A549 (cell line): ENCODE results near the gene LAPTM5. TPM values are rescaled to one million over a fixed set of nuclear protein-coding genes. Genes with fewer than 3 reads are reported as not detected.

Experiments used
- ATAC-seq, 2 experiments: fragments of 200-7000 bp in 1 of 2; fragments of >200 bp in 1 of 2; cut with Nextera tagmentation in 1 of 2; cut with Tn5 transposase in 1 of 2; 3 replicates each; pipeline versions ENCODE4 v1.8.0 to v1.9.1; 2018 to 2020; ENCODE audit warnings: mild to moderate bottlenecking in 1 of 2, moderate library complexity in 1 of 2
- CTCF ChIA-PET: fragments of 300-600 bp; sonication (Branson Sonifier 250); formaldehyde crosslinking; extraction: SDS; loops from one replicate; lab custom pipeline; 2021; ENCODE audit warnings: antibody characterized with exemption, inconsistent platforms; lab: Yijun Ruan, JAX
- POLR2A ChIA-PET: fragments of 350-600 bp; formaldehyde crosslinking; extraction: SDS; loops from one replicate; lab custom pipeline; 2021; ENCODE audit warnings: antibody characterized with exemption, inconsistent platforms; lab: Yijun Ruan, JAX
- DNase-seq, 2 experiments: peaks; one replicate each; pipeline versions ENCODE4 v3.0.0 to v3.0.0-alpha.2; 2011 to 2016; ENCODE audit warnings: low read depth in 1 of 2, low spot score in 1 of 2
- FAIRE-seq: peaks from 2 replicates; lab custom pipeline; 2011; peaks lifted over from hg19 to GRCh38; lab: Jason Lieb, UNC
- H3K27ac ChIP-seq, 2 experiments: fragments of >200 bp; sonication (Bioruptor Twin); formaldehyde crosslinking; 3 replicates each; pipeline ENCODE4 v1.5.1; 2016 to 2017
- H3K4me1 ChIP-seq: fragments of >200 bp; sonication (Bioruptor Twin); formaldehyde crosslinking; 3 replicates; pipeline ENCODE4 v1.6.1; 2016
- H3K4me2 ChIP-seq: fragments of >200 bp; sonication (Bioruptor Twin); formaldehyde crosslinking; 3 replicates; pipeline ENCODE4 v1.6.1; 2016
- H3K4me3 ChIP-seq: fragments of >200 bp; sonication (Bioruptor Twin); formaldehyde crosslinking; 3 replicates; pipeline ENCODE4 v1.5.1; 2016
- H3K9me3 ChIP-seq: fragments of >200 bp; sonication (Bioruptor Twin); formaldehyde crosslinking; 3 replicates; pipeline ENCODE4 v1.6.1; 2016
- BCL3 ChIP-seq: fragments of >200 bp; sonication (Bioruptor Twin); formaldehyde crosslinking; IDR thresholded peaks from 3 replicates; pipeline ENCODE4 v1.6.1; 2016
- CEBPB ChIP-seq, 2 experiments: fragments of >200 bp in 1 of 2; sonication (Bioruptor Twin) in 1 of 2; formaldehyde crosslinking in 1 of 2; IDR thresholded peaks; 2 replicates each; pipeline ENCODE4 v1.6.1; 2012 to 2016
- CHD2 ChIP-seq: fragments of 150-350 bp; IDR thresholded peaks from 2 replicates; pipeline ENCODE4 v1.6.1; 2014; ENCODE audit warnings: low read length; ENCODE audit not compliant: partially characterized antibody
- CTCF ChIP-seq: fragments of >200 bp; sonication (Bioruptor Twin); formaldehyde crosslinking; IDR thresholded peaks from 3 replicates; pipeline ENCODE4 v1.5.1; 2016
- EHF ChIP-seq: fragments of 250-450 bp; sonication (Bioruptor Pico); IDR thresholded peaks from 2 replicates; pipeline ENCODE4 v1.5.0; 2020; ENCODE audit warnings: mild to moderate bottlenecking
- ESRRA ChIP-seq: fragments of 150-350 bp; IDR thresholded peaks from 2 replicates; pipeline ENCODE4 v1.6.1; 2014; ENCODE audit warnings: mild to moderate bottlenecking, low read length, borderline replicate concordance
- HEYL ChIP-seq: fragments of 250-450 bp; sonication (Bioruptor Pico); IDR thresholded peaks from 2 replicates; pipeline ENCODE4 v1.8.0; 2021; ENCODE audit warnings: mild to moderate bottlenecking, moderate library complexity
- HMGXB4 ChIP-seq: fragments of 250-450 bp; sonication (Bioruptor Pico); IDR thresholded peaks from 2 replicates; pipeline ENCODE4 v1.5.0; 2021; ENCODE audit warnings: mild to moderate bottlenecking, moderate library complexity, borderline replicate concordance
- HOXA7 ChIP-seq: fragments of 250-450 bp; sonication (Bioruptor Pico); IDR thresholded peaks from 2 replicates; pipeline ENCODE4 v1.5.0; 2020; ENCODE audit warnings: mild to moderate bottlenecking, moderate library complexity
- HOXB13 ChIP-seq: fragments of 250-450 bp; sonication (Bioruptor Pico); IDR thresholded peaks from 2 replicates; pipeline ENCODE4 v1.5.0; 2020; ENCODE audit warnings: low read depth, mild to moderate bottlenecking, moderate library complexity
- JUNB ChIP-seq: fragments of >200 bp; sonication (Bioruptor Twin); formaldehyde crosslinking; IDR thresholded peaks from 2 replicates; pipeline ENCODE4 v1.6.1; 2016
- KDM1A ChIP-seq: fragments of 200-600 bp; sonication (generic); IDR thresholded peaks from 2 replicates; pipeline ENCODE4 v1.6.1; 2016; ENCODE audit warnings: low read depth, mild to moderate bottlenecking
- MAFK ChIP-seq: fragments of 450-650 bp; IDR thresholded peaks from 2 replicates; pipeline ENCODE4 v1.6.1; 2014; ENCODE audit not compliant: partially characterized antibody
- MAX ChIP-seq: IDR thresholded peaks from 2 replicates; pipeline ENCODE4 v1.6.1; 2012
- NFE2L2 ChIP-seq: fragments of 150-350 bp; conservative IDR thresholded peaks from 2 replicates; pipeline ENCODE4 v1.6.1; 2014; ENCODE audit warnings: low read length
- NPAS2 ChIP-seq: fragments of 250-450 bp; sonication (Bioruptor Pico); IDR thresholded peaks from 2 replicates; pipeline ENCODE4 v1.8.0; 2022; ENCODE audit warnings: mild to moderate bottlenecking, moderate library complexity, borderline replicate concordance
- NR3C1 ChIP-seq: fragments of >200 bp; sonication (Bioruptor Twin); formaldehyde crosslinking; IDR thresholded peaks from 3 replicates; pipeline ENCODE4 v1.6.1; 2017
- PHF8 ChIP-seq: fragments of 200-600 bp; sonication (generic); IDR thresholded peaks from 2 replicates; pipeline ENCODE4 v1.6.1; 2016; ENCODE audit warnings: low read depth, mild to moderate bottlenecking, antibody characterized with exemption, moderate library complexity, borderline replicate concordance
- RCOR1 ChIP-seq: fragments of 150-350 bp; IDR thresholded peaks from 2 replicates; pipeline ENCODE4 v1.6.1; 2014; ENCODE audit warnings: antibody characterized with exemption, low read length, low read depth
- RFX5 ChIP-seq: fragments of 450-650 bp; IDR thresholded peaks from 2 replicates; pipeline ENCODE4 v1.7.1; 2014; ENCODE audit warnings: antibody characterized with exemption, mild to moderate bottlenecking, moderate library complexity
- RNF2 ChIP-seq: fragments of 200-600 bp; sonication (generic); IDR thresholded peaks from 2 replicates; pipeline ENCODE4 v1.6.1; 2016; ENCODE audit warnings: low read depth, mild to moderate bottlenecking, antibody characterized with exemption, moderate library complexity, borderline replicate concordance
- USF2 ChIP-seq: fragments of 450-650 bp; IDR thresholded peaks from 2 replicates; pipeline ENCODE4 v1.6.1; 2014; ENCODE audit warnings: antibody characterized with exemption
- ZC3H11A ChIP-seq: fragments of 450-650 bp; IDR thresholded peaks from 2 replicates; pipeline ENCODE4 v1.6.1; 2014; ENCODE audit warnings: antibody characterized with exemption, mild to moderate bottlenecking
- ZFP36 ChIP-seq: fragments of 450-650 bp; IDR thresholded peaks from 2 replicates; pipeline ENCODE4 v1.6.1; 2014; ENCODE audit warnings: borderline replicate concordance; ENCODE audit not compliant: partially characterized antibody
- WGBS: methylation state at CpG from one replicate; pipeline ENCODE4 v1.1.6; 2017; ENCODE audit errors: missing lambda C conversion rate; 5-methylcytosine and 5-hydroxymethylcytosine counted together
- polyA plus RNA-seq, 4 experiments: library from polyadenylated mRNA; depleted of rRNA in 3 of 4; stranded (reverse); fragments of >200 nt; fragmentation: RNase III in 1 of 4; extraction: RNeasy Plus Mini Kit Qiagen cat#74134 plus additional on column Dnase treatment in 1 of 4; gene quantifications; 2 replicates in 3 of 4; 3 replicates in 1 of 4; pipeline ENCODE4 v1.2.3, GENCODE V29; 2011 to 2017

LAPTM5 gene
- polyA plus RNA-seq, 2 of the 4 experiments (the other 2 are of a cell fraction): 0.06 to 0.22 TPM

- no peak for TF ChIP-seq HMGXB4 (CRISPR knock-in tag)
- no peak for TF ChIP-seq RCOR1
- TF ChIP-seq, all 56 proteins: peak for 0
Observed at GRCh38 chr1:30726236-30726635, 31.3 kb downstream of the LAPTM5 start (continued).

- ChIA-PET POLR2A (no interaction called here), CTCF (interaction anchor here (0.7 to 10.8 kb wide), 5 partner anchors 28 to 186 kb away, joined by 3 to 251 read pairs (median 10); no protein-coding TSS in a partner anchor)
- 80% methylated on average over 11 of the region's 17 CpGs for WGBS
- DNase-seq: no peak
- Histone ChIP-seq H3K9me3 (no peaks in the 10 kb centered on the region), H3K4me3 (no peak overlapping the region), H3K4me2 (no peak overlapping the region), H3K4me1 (no peaks in the 10 kb centered on the region), H3K27ac (no peak overlapping the region)
- no peak for ATAC-seq
- TF ChIP-seq CEBPB (IDR thresholded peaks at IDR 0.05) (no peak), HEYL (CRISPR knock-in tag) (no peak), NR3C1 (no peak), MAX (no peak), HOXB13 (CRISPR knock-in tag) (no peak), KDM1A (no peak), ESRRA (no peak), NPAS2 (CRISPR knock-in tag) (no peak), RNF2 (no peak), NFE2L2 (no peak), EHF (CRISPR knock-in tag) (no peak), ZC3H11A (no peak), CHD2 (no peak)
- FAIRE-seq: no peak
Observed at GRCh38 chr1:30725450-30726095, 32.0 kb downstream of the LAPTM5 start.

GRCh38 chr1:30724655-30725421, 32.7 kb downstream of the LAPTM5 start:
- ATAC-seq: no peak

GRCh38 chr1:30724175-30724574, 33.4 kb downstream of the LAPTM5 start:
- no peak for FAIRE-seq
- no peak overlapping the region for H3K4me3 ChIP-seq
- no peak for ATAC-seq
- DNase-seq: no peak
- H3K9me3 ChIP-seq: no peaks in the 10 kb centered on the region
- CTCF ChIA-PET: interaction anchor here (0.9 to 10.8 kb wide), 3 partner anchors 56 to 187 kb away, joined by 5 to 251 read pairs (median 6); no protein-coding TSS in a partner anchor
- TF ChIP-seq JUNB (no peak), HOXA7 (CRISPR knock-in tag) (no peak), ZFP36 (no peak), USF2 (no peak), RFX5 (no peak), CTCF (peak; percentile 16; the same call in 1 of the 3 replicates), BCL3 (no peak)
- H3K27ac ChIP-seq: no peak overlapping the region
- peaks cover 5% of the 10 kb centered on the region; the same call in 2 of the 3 replicates for H3K4me1 ChIP-seq
- POLR2A ChIA-PET: no interaction called here
- WGBS: 86% methylated on average over 2 of the region's 2 CpGs
- H3K4me2 ChIP-seq: no peak overlapping the region

More at GRCh38 chr1:30724655-30725421, 32.7 kb downstream of the LAPTM5 start:
- TF ChIP-seq PHF8 (no peak), MAFK (peak; percentile 65)
- no peak overlapping the region for H3K4me3 ChIP-seq
- H3K27ac ChIP-seq: no peak overlapping the region
- no peaks in the 10 kb centered on the region for H3K9me3 ChIP-seq
- ChIA-PET CTCF (interaction anchor here (0.9 to 10.8 kb wide), 4 partner anchors 30 to 186 kb away, joined by 3 to 251 read pairs (median 8); no protein-coding TSS in a partner anchor), POLR2A (no interaction called here)
- H3K4me1 ChIP-seq: no peaks in the 10 kb centered on the region
- DNase-seq (no peak), FAIRE-seq (no peak)
- 68% methylated on average over 5 of the region's 5 CpGs for WGBS
- H3K4me2 ChIP-seq: no peak overlapping the region
